Fibroblast of pulmonary artery (primary cell): ENCODE results near the gene CDO1.
A peak's percentile ranks its signal among the peaks of the same experiment; 100 is the strongest.

Source experiments
- DNase-seq: peaks from one replicate; pipeline ENCODE4 v3.0.0-alpha.2; 2010; ENCODE audit warnings: low read depth
- H3K4me3 ChIP-seq: replicated peaks from 2 replicates; pipeline ENCODE4 v1.5.1; 2011; ENCODE audit warnings: low read depth, mild to moderate bottlenecking, control low read depth, low read length, moderate library complexity
- TF ChIP-seq, protein P1 (sequence below): IDR thresholded peaks from 2 replicates; pipeline ENCODE4 v1.5.1; 2011; ENCODE audit warnings: mild to moderate bottlenecking, control low read depth, low read length, inconsistent platforms; ENCODE audit errors: missing control alignments

Gene CDO1

DNA sequence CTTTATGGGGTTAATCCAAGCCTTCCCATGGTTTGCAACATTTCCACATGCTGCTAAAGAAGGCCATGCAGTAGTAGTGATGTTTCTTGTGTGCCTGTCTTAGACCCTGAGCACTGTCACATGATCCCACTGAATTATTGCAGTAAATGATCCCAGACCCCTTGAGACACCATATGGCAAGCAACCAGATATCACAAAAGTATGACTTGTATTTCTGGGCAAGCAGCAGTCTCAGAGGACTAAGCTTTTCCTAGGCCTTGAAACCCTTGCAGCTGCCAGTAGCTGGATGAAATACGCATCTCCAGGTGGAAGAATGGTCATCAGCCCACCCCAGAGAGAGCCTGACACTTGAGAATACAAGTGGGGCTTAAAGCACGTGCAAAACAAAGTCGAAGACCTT is 41.8 kb downstream of the CDO1 start:
- DNase-seq = no peak
- H3K4me3 ChIP-seq = no peak overlapping the region
- TF ChIP-seq, protein P1, sequence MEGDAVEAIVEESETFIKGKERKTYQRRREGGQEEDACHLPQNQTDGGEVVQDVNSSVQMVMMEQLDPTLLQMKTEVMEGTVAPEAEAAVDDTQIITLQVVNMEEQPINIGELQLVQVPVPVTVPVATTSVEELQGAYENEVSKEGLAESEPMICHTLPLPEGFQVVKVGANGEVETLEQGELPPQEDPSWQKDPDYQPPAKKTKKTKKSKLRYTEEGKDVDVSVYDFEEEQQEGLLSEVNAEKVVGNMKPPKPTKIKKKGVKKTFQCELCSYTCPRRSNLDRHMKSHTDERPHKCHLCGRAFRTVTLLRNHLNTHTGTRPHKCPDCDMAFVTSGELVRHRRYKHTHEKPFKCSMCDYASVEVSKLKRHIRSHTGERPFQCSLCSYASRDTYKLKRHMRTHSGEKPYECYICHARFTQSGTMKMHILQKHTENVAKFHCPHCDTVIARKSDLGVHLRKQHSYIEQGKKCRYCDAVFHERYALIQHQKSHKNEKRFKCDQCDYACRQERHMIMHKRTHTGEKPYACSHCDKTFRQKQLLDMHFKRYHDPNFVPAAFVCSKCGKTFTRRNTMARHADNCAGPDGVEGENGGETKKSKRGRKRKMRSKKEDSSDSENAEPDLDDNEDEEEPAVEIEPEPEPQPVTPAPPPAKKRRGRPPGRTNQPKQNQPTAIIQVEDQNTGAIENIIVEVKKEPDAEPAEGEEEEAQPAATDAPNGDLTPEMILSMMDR = no peak

DNA sequence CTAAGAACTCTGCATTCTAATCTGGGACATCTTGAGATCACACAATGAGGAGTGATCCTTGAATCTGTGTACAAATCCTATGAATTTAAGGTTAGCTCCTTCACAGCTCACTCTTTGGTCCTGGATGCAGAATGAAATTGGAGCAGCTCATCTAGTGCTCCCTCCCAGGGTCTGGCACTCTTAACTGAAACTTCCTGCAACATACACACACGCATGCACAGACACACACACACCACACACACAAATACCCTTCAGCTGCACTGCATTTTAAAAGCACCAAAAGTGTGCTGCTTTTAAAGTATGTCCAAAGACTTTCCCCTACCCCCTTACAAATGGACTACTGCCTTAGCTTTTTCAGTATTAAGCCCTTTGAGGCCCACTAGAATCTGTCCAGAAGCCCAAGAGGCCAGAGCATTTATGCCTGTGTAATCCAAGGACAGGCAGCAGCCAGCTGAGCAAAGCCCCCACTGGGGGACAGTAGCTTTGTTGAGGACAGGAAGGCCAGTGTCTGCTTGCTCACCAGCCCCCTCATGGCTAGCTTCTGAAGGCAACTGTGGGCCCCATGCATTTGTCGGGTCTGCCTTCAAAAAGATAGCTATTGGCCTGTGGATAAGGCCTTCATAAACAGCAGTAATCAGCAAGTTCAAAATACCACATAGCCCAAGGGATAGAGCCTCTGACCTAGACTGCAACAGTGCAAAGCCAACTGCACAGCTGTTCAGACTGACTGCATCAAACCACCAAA is 43.6 kb downstream of the CDO1 start:
- H3K4me3 ChIP-seq = no peak overlapping the region
- TF ChIP-seq, protein P1 = no peak
- DNase-seq = no peak

DNA sequence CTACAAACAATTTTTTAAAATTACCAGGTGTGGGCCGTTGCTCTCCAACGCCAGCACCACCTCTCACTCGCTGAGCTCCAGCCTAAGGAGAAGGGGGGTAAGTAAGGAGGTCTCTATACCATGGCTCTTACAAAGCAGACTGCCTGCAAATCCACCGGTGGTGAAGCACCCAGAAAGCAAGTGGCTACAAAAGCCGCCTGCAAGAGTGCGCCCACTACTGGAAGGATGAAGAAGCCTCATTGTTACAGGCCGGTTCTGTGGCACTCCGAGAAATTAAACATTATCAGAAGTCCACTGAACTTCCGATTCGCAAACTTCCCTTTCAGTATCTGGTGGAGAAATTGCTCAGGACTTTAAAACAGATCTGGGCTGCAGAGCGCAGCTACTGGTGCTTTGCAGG is 46.0 kb downstream of the CDO1 start:
- TF ChIP-seq, protein P1 = peak; percentile 36
- H3K4me3 ChIP-seq = no peak overlapping the region
- no peak for DNase-seq

DNA sequence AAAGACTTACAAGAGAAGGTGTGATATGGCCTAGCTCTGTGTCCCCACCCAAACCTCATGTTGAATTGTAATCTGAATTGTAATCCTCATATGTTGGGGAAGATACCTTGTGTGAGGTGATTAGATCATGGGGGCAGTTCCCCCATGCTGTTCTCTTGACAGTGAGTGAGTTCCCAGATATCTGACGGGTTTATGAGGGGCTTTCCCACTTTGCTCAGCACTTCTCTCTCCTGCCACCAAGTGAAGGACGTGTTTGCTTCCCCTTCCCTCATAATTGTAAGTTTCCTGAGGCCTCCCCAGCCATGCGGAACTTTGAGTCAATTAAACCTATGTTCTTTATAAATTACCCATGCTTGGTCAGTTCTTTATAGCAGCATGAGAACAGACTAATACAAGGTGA is 49.0 kb downstream of the CDO1 start:
- no peak for DNase-seq
- TF ChIP-seq, protein P1 = no peak
- H3K4me3 ChIP-seq = no peak overlapping the region

DNA sequence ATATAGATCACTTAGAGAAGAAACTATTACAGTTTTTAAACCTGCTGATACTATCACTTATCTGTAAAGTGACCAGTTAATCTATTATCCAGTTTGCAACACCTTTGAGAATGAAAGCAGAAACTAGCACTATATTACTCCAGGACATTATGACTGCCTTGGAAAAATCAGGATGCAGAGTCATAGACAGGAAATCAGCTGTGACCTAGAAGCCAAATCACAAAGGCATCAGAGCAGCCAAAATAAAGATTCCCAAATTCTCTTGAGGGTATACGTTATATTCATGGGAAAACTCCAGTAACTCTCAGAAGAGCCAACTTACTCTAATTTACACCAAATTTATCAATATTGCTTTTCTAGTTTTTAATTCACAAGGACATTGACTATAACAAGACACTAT is 49.9 kb downstream of the CDO1 start:
- TF ChIP-seq, protein P1 = no peak
- DNase-seq = no peak
- no peak overlapping the region for H3K4me3 ChIP-seq

DNA sequence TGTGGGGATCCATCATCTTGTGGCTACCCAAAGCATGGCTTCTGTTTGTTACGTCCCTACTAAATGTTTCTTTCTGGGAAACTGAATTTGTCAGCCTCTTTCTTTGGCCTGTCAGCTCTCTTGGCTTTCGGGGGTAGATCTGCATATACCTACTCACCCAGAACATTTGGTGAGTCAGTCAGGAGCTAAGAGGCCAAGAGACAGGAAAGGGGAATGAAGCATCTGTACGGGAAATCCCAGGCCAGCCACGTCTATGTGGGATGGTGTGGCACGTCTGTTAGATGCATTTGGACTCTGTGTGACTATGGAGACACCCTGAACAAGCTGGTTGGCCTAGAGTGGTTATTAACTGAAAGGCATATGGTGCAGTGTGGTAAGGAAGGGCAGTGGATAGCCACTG is 58.1 kb downstream of the CDO1 start:
- no peak overlapping the region for H3K4me3 ChIP-seq
- DNase-seq = no peak
- TF ChIP-seq, protein P1 = no peak

DNA sequence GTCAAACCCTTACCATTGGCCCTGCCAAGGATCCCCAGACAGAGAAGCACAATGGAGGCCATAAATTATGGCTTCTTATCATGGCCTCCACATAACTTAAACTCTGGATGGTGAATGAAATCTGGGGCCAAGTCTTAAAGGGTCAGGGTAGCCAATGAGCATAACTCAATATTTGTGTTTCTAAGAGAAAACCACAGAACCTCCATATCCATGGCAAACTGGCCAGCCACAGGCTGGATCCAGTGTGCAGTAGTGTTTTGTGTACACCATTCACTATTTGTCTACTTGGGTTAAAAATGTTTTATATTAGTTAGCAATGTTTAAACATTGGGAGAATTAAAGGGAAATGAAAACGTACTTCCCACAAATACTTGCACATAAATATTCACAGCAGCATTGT is 60.8 kb downstream of the CDO1 start:
- no peak overlapping the region for H3K4me3 ChIP-seq
- no peak for DNase-seq
- TF ChIP-seq, protein P1 = no peak
